Tracheal epithelial cell (primary cell): ENCODE results near the gene BABAM2. TPM values are rescaled to one million over a fixed set of nuclear protein-coding genes. Genes with fewer than 3 reads are reported as not detected.

Experiments
- total RNA-seq: library from RNA; depleted of rRNA; stranded (reverse); fragments of >200 nt; gene quantifications from 2 replicates; pipeline ENCODE4 v1.2.1, GENCODE V29; 2014

The BABAM2 gene
- 8.7 and 10.1 TPM in 2 replicates for total RNA-seq

DNA sequence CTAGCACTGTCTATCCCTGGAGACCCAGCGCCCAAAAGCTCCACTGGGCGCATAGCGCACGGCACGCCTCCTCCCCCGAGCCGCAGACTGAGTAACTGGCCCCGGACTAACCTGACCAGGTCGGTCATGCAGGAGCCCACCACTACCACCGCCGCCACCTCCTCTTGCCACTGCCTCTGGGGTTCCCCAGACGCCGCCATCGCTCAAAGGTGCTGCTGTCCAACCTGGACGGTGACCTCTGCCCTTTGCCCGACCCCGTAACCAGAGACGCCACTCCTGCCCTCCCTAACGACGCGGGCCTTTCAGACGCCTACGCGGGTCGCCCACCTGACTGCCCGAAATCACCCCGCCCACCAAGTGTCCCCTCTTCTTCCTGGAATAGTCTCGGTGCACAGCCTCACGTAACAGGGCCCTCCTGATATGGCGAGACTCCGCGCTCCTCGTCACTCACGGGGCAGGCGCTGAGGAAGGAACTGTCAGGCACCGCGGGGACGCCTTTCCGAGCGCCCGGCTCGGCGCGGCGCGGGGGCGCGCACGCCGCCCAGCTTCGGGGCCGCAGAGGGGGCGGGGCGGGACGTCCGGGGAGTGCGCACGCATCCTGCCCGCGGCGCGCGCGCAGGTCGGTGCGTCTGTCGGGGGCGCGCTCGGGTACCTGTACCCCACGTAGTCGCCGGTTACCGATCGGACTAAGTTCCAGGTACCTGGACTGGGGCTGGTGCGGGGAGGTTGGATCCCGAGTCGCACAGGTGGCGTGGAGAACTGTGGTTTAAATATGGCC, at the start of gene BABAM2, which contains the start of gene RBKS:
Gene BABAM2 (plus strand): TSS at position 584 of the 778 bp plus-strand sequence. CDS start 3,828 bp downstream, outside the sequence.
Gene RBKS (minus strand): TSS at position 242 of the 778 bp plus-strand sequence. CDS start 42 bp downstream, at position 200.

Other genes starting within 250 kb of the BABAM2 start
- gene SUPT7L, start 227.1 kb upstream of the BABAM2 start, total RNA-seq = 17.1 and 19.4 TPM in 2 replicates
- 23.2 and 27.7 TPM in 2 replicates for gene SLC4A1AP, start 226.8 kb upstream of the BABAM2 start, total RNA-seq
- gene MRPL33, start 119.0 kb upstream of the BABAM2 start, total RNA-seq = 33.7 and 77.8 TPM in 2 replicates
- gene RBKS, start 342 bp upstream of the BABAM2 start, total RNA-seq = 1.1 and 1.9 TPM in 2 replicates